GM23338 (cell line): ENCODE results near the gene KAZALD1. TPM values are rescaled to one million over a fixed set of nuclear protein-coding genes. Genes with fewer than 3 reads are reported as not detected.

ENCODE experiments used
- ATAC-seq: fragments of 200-7000 bp; cut with Tn5 transposase; 3 replicates; pipeline ENCODE4 v1.9.1; 2020
- DNase-seq: peaks from one replicate; pipeline ENCODE4 v3.0.0-alpha.2; 2015; ENCODE audit warnings: low spot score
- H2AFZ ChIP-seq: fragments of 200-600 bp; sonication (generic); 2 replicates; pipeline ENCODE4 v1.8.0; 2016; ENCODE audit warnings: antibody characterized with exemption, mild to moderate bottlenecking, moderate library complexity
- H3F3A ChIP-seq: fragments of 200-600 bp; sonication (generic); replicated peaks from 2 replicates; pipeline ENCODE4 v1.8.0; 2017; ENCODE audit warnings: antibody characterized with exemption, mixed run types, low read depth
- H3K27ac ChIP-seq: fragments of 200-600 bp; sonication (generic); 2 replicates; pipeline ENCODE4 v1.6.1; 2016; ENCODE audit warnings: low read depth
- H3K27me3 ChIP-seq: fragments of 200-600 bp; sonication (generic); 2 replicates; pipeline ENCODE4 v1.8.0; 2016; ENCODE audit warnings: mild to moderate bottlenecking, mixed run types, moderate library complexity; ENCODE audit not compliant: insufficient read depth
- H3K36me3 ChIP-seq: fragments of 200-600 bp; sonication (generic); 2 replicates; pipeline ENCODE4 v1.8.0; 2016; ENCODE audit warnings: mild to moderate bottlenecking; ENCODE audit not compliant: insufficient read depth
- H3K4me1 ChIP-seq: fragments of 200-600 bp; sonication (generic); 2 replicates; pipeline ENCODE4 v1.8.0; 2016; ENCODE audit warnings: mild to moderate bottlenecking, moderate library complexity; ENCODE audit not compliant: insufficient read depth
- H3K4me2 ChIP-seq: fragments of 200-600 bp; sonication (generic); 2 replicates; pipeline ENCODE4 v1.7.1; 2017; ENCODE audit warnings: mixed run types
- H3K4me3 ChIP-seq: fragments of 200-600 bp; sonication (generic); 2 replicates; pipeline ENCODE4 v1.6.1; 2016; ENCODE audit warnings: mixed run types
- H3K79me2 ChIP-seq: fragments of 200-600 bp; sonication (generic); replicated peaks from 2 replicates; pipeline ENCODE4 v1.8.0; 2017; ENCODE audit warnings: mild to moderate bottlenecking; ENCODE audit not compliant: insufficient read depth
- H3K9me2 ChIP-seq: fragments of 200-600 bp; sonication (generic); 2 replicates; pipeline ENCODE4 v1.8.0; 2017; ENCODE audit not compliant: insufficient read depth
- H4K20me1 ChIP-seq: fragments of 200-600 bp; sonication (generic); replicated peaks from 2 replicates; pipeline ENCODE4 v1.8.0; 2017; ENCODE audit warnings: mild to moderate bottlenecking; ENCODE audit not compliant: insufficient read depth
- H3K27ac Mint-ChIP-seq: 2 replicates; pipeline ENCODE4 v1.8.0; 2020; ENCODE audit warnings: inconsistent platforms, mild to moderate bottlenecking, moderate library complexity, mixed read lengths
- H3K27me3 Mint-ChIP-seq: 3 replicates; pipeline ENCODE4 v1.8.0; 2022; ENCODE audit warnings: low read depth, mild to moderate bottlenecking, moderate library complexity, mixed read lengths, inconsistent platforms; ENCODE audit not compliant: insufficient read depth, poor library complexity
- H3K36me3 Mint-ChIP-seq: 3 replicates; pipeline ENCODE4 v1.8.0; 2021; ENCODE audit warnings: low read depth, mild to moderate bottlenecking, inconsistent platforms, moderate library complexity, mixed read lengths
- H3K4me1 Mint-ChIP-seq: 3 replicates; pipeline ENCODE4 v1.8.0; 2020; ENCODE audit warnings: mild to moderate bottlenecking, inconsistent platforms, mixed read lengths
- H3K4me3 Mint-ChIP-seq: 3 replicates; pipeline ENCODE4 v1.8.0; 2021; ENCODE audit warnings: moderate library complexity, mild to moderate bottlenecking, inconsistent platforms, mixed read lengths
- H3K9me3 Mint-ChIP-seq: 3 replicates; pipeline ENCODE4 v1.8.0; 2020; ENCODE audit warnings: moderate library complexity, mild to moderate bottlenecking, inconsistent platforms, mixed read lengths
- CREB1 ChIP-seq: fragments of 250-450 bp; sonication (Bioruptor Pico); IDR thresholded peaks from 2 replicates; pipeline ENCODE4 v1.5.0; 2020; ENCODE audit warnings: low read depth, mild to moderate bottlenecking, moderate library complexity
- EZH2 ChIP-seq: fragments of 200-600 bp; sonication (generic); IDR thresholded peaks from one replicate; pipeline ENCODE4 v1.8.0; 2017; ENCODE audit warnings: antibody characterized with exemption, mild to moderate bottlenecking, low read depth; ENCODE audit not compliant: unreplicated experiment
- EZH2phosphoT487 ChIP-seq: fragments of 200-600 bp; sonication (generic); IDR thresholded peaks from one replicate; pipeline ENCODE4 v1.8.1; 2018; ENCODE audit warnings: antibody characterized with exemption; ENCODE audit not compliant: unreplicated experiment
- JUNB ChIP-seq: IDR thresholded peaks from one replicate; pipeline ENCODE4 v1.6.1; 2016; ENCODE audit warnings: antibody characterized with exemption; ENCODE audit not compliant: unreplicated experiment
- NANOG ChIP-seq: IDR thresholded peaks from 2 replicates; pipeline ENCODE4 v1.6.1; 2016; ENCODE audit warnings: antibody characterized with exemption, borderline replicate concordance
- POLR2AphosphoS5 ChIP-seq: IDR thresholded peaks from 2 replicates; pipeline ENCODE4 v1.6.1; 2016; ENCODE audit warnings: antibody characterized with exemption, low read depth
- REST ChIP-seq: IDR thresholded peaks from one replicate; pipeline ENCODE4 v1.6.1; 2018; ENCODE audit warnings: antibody characterized with exemption; ENCODE audit not compliant: unreplicated experiment
- STAT1 ChIP-seq: IDR thresholded peaks from one replicate; pipeline ENCODE4 v1.6.1; 2016; ENCODE audit warnings: antibody characterized with exemption; ENCODE audit not compliant: unreplicated experiment
- ZNF114 ChIP-seq: fragments of 250-450 bp; sonication (Bioruptor Pico); IDR thresholded peaks from 2 replicates; pipeline ENCODE4 v1.5.0; 2020; ENCODE audit warnings: mild to moderate bottlenecking, moderate library complexity
- ZNF331 ChIP-seq: fragments of 250-450 bp; sonication (Bioruptor Pico); IDR thresholded peaks from 2 replicates; pipeline ENCODE4 v1.5.0; 2020; ENCODE audit warnings: low read depth, mild to moderate bottlenecking, moderate library complexity
- polyA plus RNA-seq: library from polyadenylated mRNA; unstranded; fragments of >200 nt; fragmentation: Nextera tagmentation; extraction: Ambion mirVana; gene quantifications from 2 replicates; pipeline ENCODE4 v1.2.1, GENCODE V29; 2016
- total RNA-seq: library from RNA; depleted of rRNA; stranded (reverse); fragments of >200 nt; shearing (Covaris generic); gene quantifications from 2 replicates; pipeline ENCODE4 v1.2.3, GENCODE V29; 2014
- TF ChIP-seq, protein P1 (sequence below): IDR thresholded peaks from 2 replicates; pipeline ENCODE4 v1.6.1; 2016; ENCODE audit warnings: antibody characterized with exemption
- TF ChIP-seq, protein P2 (sequence below), 2 experiments: fragments of 200-600 bp in 1 of 2; sonication (generic) in 1 of 2; conservative IDR thresholded peaks; 2 replicates each; pipeline versions ENCODE4 v1.5.1 to v1.6.1; 2016 to 2017; ENCODE audit warnings: antibody characterized with exemption in 2 of 2, low read depth in 2 of 2, mild to moderate bottlenecking in 2 of 2, moderate library complexity in 1 of 2

KAZALD1 gene
- total and polyA plus RNA-seq, 2 experiments from 2014 or later: 0.27 to 1.3 TPM

GRCh38 chr10:101047268-101047667, 14.5 kb upstream of the KAZALD1 start:
- no peak for TF ChIP-seq NANOG
- peak; percentile 81 for TF ChIP-seq EZH2
- Mint-ChIP-seq H3K27me3 (peaks cover 86% of the 10 kb centered on the region), H3K4me3 (peak overlapping the region; percentile 61), H3K9me3 (no peaks in the 10 kb centered on the region), H3K36me3 (no peaks in the 10 kb centered on the region), H3K4me1 (peaks cover 44% of the 10 kb centered on the region), H3K27ac (no peak overlapping the region)
- Histone ChIP-seq H3K4me2 (peak overlapping the region; percentile 78), H3K4me1 (peaks cover 40% of the 10 kb centered on the region), H3K27me3 (peaks cover 94% of the 10 kb centered on the region), H2AFZ (no peak overlapping the region), H3K27ac (no peak overlapping the region), H3K79me2 (no peaks in the 10 kb centered on the region), H3K36me3 (no peaks in the 10 kb centered on the region), H3F3A (peaks cover 19% of the 10 kb centered on the region), H3K9me2 (no peaks in the 10 kb centered on the region), H3K4me3 (peak overlapping the region; percentile 49), H4K20me1 (peaks cover 21% of the 10 kb centered on the region)
- ATAC-seq (peak; percentile 1; the same call in 2 of the 3 replicates), DNase-seq (no peak)

- ATAC-seq: peak; percentile 67
- TF ChIP-seq ZNF114 (CRISPR knock-in tag) (no peak), ZNF331 (CRISPR knock-in tag) (no peak), JUNB (no peak), EZH2phosphoT487 (no peak), REST (no peak), CREB1 (CRISPR knock-in tag) (no peak), STAT1 (no peak), EZH2 (peak; percentile 58), POLR2AphosphoS5 (no peak)
- TF ChIP-seq, protein P1, sequence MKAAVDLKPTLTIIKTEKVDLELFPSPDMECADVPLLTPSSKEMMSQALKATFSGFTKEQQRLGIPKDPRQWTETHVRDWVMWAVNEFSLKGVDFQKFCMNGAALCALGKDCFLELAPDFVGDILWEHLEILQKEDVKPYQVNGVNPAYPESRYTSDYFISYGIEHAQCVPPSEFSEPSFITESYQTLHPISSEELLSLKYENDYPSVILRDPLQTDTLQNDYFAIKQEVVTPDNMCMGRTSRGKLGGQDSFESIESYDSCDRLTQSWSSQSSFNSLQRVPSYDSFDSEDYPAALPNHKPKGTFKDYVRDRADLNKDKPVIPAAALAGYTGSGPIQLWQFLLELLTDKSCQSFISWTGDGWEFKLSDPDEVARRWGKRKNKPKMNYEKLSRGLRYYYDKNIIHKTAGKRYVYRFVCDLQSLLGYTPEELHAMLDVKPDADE: no peak
- TF ChIP-seq, protein P2, sequence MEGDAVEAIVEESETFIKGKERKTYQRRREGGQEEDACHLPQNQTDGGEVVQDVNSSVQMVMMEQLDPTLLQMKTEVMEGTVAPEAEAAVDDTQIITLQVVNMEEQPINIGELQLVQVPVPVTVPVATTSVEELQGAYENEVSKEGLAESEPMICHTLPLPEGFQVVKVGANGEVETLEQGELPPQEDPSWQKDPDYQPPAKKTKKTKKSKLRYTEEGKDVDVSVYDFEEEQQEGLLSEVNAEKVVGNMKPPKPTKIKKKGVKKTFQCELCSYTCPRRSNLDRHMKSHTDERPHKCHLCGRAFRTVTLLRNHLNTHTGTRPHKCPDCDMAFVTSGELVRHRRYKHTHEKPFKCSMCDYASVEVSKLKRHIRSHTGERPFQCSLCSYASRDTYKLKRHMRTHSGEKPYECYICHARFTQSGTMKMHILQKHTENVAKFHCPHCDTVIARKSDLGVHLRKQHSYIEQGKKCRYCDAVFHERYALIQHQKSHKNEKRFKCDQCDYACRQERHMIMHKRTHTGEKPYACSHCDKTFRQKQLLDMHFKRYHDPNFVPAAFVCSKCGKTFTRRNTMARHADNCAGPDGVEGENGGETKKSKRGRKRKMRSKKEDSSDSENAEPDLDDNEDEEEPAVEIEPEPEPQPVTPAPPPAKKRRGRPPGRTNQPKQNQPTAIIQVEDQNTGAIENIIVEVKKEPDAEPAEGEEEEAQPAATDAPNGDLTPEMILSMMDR (conservative IDR thresholded peaks at IDR 0.05; ENCODE audit: low read depth in 2 of 2): peak in 1 of 2 experiments; percentile 20; a peak in 2 of 4 replicates
These were observed 13.6 kb upstream of the KAZALD1 start for GRCh38 chr10:101047961-101048892.

More at GRCh38 chr10:101047961-101048892, 13.6 kb upstream of the KAZALD1 start:
- Histone ChIP-seq H3K36me3 (no peaks in the 10 kb centered on the region), H3F3A (peaks cover 16% of the 10 kb centered on the region), H3K27ac (no peak overlapping the region), H3K27me3 (peaks cover 94% of the 10 kb centered on the region), H3K9me2 (no peaks in the 10 kb centered on the region), H4K20me1 (peaks cover 23% of the 10 kb centered on the region), H3K4me3 (peak overlapping the region; percentile 51), H3K4me2 (peak overlapping the region; percentile 78), H3K79me2 (no peaks in the 10 kb centered on the region), H2AFZ (peak overlapping the region; percentile 43; the same call in 1 of the 2 replicates), H3K4me1 (peaks cover 37% of the 10 kb centered on the region)
- Mint-ChIP-seq H3K27me3 (peaks cover 80% of the 10 kb centered on the region), H3K27ac (no peak overlapping the region), H3K4me3 (peak overlapping the region; percentile 65), H3K4me1 (peaks cover 41% of the 10 kb centered on the region), H3K36me3 (no peaks in the 10 kb centered on the region), H3K9me3 (no peaks in the 10 kb centered on the region)
- DNase-seq: peak; percentile 86
